ENCODE data around the gene SCYGR1.
"Not testable (repeated sequence)": the region's sequence is repeated elsewhere in the genome, so short reads cannot be mapped to it uniquely, and the experiment has no call there.

Gene SCYGR1

GRCh38 chr2:227402321-227402720 lies 14.6 kb upstream of the SCYGR1 start:
- no peak for DNase-seq

GRCh38 chr2:227401550-227401949 lies 13.8 kb upstream of the SCYGR1 start:
- no peak for DNase-seq

GRCh38 chr2:227398684-227399670 lies 11.2 kb upstream of the SCYGR1 start:
- DNase-seq = no peak

- no peak for DNase-seq
These were observed 9.8 kb upstream of the SCYGR1 start for GRCh38 chr2:227397562-227397961.

GRCh38 chr2:227395556-227395955 lies 7.8 kb upstream of the SCYGR1 start:
- DNase-seq = no peak

GRCh38 chr2:227394401-227394800 lies 6.7 kb upstream of the SCYGR1 start:
- no peak for DNase-seq

- DNase-seq = no peak
These were observed 2.9 kb upstream of the SCYGR1 start for GRCh38 chr2:227390468-227391256.

GRCh38 chr2:227389661-227390060 lies 1.9 kb upstream of the SCYGR1 start:
- no peak for DNase-seq

- DNase-seq = no peak
These were observed 1.5 kb upstream of the SCYGR1 start for GRCh38 chr2:227389231-227389630.

GRCh38 chr2:227388537-227389011 lies 825 bp upstream of the SCYGR1 start:
- no peak for DNase-seq

- no peak for DNase-seq
These were observed 1.1 kb downstream of the SCYGR1 start for GRCh38 chr2:227386630-227387029.

GRCh38 chr2:227383686-227384085 lies 4.1 kb downstream of the SCYGR1 start:
- DNase-seq = no peak

- not testable (repeated sequence) for DNase-seq
These were observed 5.4 kb downstream of the SCYGR1 start for GRCh38 chr2:227382241-227382835.

GRCh38 chr2:227379095-227379494 lies 8.7 kb downstream of the SCYGR1 start, which contains the start of gene TM4SF20:
Gene TM4SF20, minus strand, starts transcription at chr2:227379306. Its CDS starts 38 bp downstream, at chr2:227379268.
- DNase-seq = no peak

GRCh38 chr2:227378371-227378782 lies 9.4 kb downstream of the SCYGR1 start:
- no peak for DNase-seq

- no peak for DNase-seq
These were observed 10.0 kb downstream of the SCYGR1 start for GRCh38 chr2:227377467-227378351.

- DNase-seq = no peak
These were observed 10.9 kb downstream of the SCYGR1 start for GRCh38 chr2:227376656-227377396.

- no peak for DNase-seq
These were observed 13.6 kb downstream of the SCYGR1 start for GRCh38 chr2:227374158-227374557.

GRCh38 chr2:227373389-227373788 lies 14.4 kb downstream of the SCYGR1 start:
- no peak for DNase-seq

- no peak for DNase-seq
These were observed 16.9 kb downstream of the SCYGR1 start for GRCh38 chr2:227370791-227371312.

- DNase-seq = no peak
These were observed 17.7 kb downstream of the SCYGR1 start for GRCh38 chr2:227370092-227370491.

All from activated naive CD4-positive, alpha-beta T cell (primary cell).